Glomerular visceral epithelial cell (primary cell): ENCODE measurements around the gene APOBEC3A.
A peak's percentile ranks its signal among the peaks of the same experiment; 100 is the strongest.
"Not testable (repeated sequence)": the region's sequence is repeated elsewhere in the genome, so short reads cannot be mapped to it uniquely, and the experiment has no call there.

Source experiments
- DNase-seq: peaks from one replicate; pipeline ENCODE4 v3.0.0-alpha.2; 2016; ENCODE audit errors: extremely low spot score

Gene APOBEC3A

DNA sequence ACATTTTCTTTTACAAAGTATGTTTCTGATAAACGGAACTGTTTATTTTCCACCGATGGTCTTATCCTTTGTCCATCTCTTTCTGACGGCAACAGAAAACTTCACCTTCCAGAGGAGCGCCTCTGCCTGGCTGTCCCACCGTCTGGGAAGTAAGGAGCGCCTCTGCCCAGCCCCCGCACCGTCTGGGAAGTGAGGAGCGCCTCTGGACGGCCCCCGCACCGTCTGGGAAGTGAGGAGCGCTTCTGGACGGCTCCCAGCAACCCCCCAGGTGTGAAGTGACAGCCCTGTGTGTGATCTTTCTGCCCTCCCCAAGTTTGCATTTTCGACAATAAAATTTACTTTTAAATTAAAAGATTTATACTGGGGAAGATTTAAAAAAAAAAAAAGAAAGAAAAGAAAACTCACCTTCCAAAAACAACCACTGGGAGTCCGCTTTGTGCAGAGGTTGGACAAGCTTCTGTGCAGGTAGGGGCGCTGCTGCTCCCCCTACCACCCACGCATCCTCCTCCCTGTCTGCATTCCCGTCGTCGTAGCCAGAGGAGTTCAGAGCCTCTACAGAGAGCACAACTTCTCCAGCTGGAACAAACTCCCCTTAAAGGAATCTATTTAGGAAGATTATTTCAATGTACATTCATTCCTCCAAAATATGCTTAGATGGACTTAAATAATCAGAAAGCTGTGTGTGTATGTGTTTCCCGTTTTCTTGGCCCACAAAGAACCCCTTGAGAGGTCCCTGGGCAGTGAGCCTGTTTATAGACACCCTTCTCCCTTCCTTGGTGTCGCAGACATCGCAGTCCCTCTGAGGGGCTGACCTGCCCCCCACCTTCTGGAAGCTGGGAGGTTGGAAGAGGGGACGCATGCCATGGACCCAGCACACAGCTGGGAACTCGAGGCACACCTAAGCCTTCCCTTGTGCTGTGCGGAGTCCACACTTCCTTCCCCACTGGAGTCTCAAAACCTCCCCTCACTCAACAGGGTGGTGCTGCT lies 23.9 kb downstream of the APOBEC3A start:
- peak; percentile 43 for DNase-seq

DNA sequence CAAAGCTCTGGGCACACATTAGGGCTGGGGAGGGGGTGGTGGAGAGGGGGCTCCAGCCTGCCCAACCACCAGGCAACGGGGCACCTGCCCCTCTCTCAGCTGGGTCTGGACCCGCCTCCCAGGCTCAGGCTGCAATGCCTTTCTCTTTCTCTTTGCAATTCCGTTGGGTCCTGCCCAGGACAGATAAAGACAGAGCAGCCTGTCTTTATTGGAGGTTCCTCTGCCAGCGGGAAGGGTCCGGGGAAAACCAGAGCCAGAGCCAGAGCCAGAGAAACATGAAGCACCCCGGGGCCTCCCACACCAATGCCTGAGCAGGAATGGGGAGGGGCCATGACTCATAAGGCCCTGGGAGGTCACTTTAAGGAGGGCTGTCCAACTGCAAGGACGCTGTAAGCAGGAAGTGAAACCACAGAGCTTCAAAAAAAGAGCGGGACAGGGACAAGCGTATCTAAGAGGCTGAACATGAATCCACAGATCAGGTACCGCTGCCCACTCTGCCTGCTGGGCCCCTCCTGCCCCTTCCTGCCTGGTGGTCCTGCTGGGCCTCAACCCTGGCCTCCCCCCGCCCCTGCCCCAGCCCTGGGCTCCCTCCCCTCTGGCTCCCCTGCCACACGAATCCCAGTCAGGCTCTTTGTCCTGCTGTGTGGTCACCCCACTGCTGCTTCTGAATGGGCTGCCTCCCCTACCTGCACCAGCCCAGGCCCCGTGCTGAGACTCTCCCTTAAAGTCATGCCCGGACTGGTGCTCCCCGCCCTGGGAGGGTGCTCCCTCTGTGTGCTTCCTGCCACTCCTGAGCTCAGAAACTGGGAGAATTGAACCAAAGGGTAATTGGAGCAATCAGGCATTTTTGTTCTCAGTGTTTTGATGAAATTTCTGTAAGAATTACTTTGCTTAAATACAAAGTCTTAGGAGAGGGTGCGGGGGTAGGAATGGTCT lies 24.9 kb downstream of the APOBEC3A start, which contains the start of gene APOBEC3B:
TSS of gene APOBEC3B (plus strand) at position 356 of the 936 bp plus-strand sequence. CDS start at position 463, 107 bp downstream.
- peak; percentile 96 for DNase-seq

DNA sequence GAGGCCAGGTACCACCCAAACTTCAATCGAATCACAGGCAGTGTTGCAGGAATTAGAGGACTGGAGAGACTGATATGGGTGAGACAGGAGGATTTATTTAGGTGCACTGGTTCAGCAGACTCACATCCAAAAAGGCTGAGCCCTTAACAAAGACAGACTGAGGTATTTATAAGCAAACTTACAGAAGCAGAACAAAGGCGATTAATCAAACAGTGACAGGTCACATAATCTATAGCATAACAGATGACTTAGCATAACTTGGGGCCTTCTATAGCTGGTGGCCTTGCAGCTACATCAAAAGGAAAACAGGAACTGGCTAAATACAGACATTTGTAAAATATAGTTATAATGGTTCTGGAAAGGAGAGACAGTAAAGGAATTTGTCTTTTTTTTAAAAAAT lies 26.8 kb downstream of the APOBEC3A start:
- no peak for DNase-seq

DNA sequence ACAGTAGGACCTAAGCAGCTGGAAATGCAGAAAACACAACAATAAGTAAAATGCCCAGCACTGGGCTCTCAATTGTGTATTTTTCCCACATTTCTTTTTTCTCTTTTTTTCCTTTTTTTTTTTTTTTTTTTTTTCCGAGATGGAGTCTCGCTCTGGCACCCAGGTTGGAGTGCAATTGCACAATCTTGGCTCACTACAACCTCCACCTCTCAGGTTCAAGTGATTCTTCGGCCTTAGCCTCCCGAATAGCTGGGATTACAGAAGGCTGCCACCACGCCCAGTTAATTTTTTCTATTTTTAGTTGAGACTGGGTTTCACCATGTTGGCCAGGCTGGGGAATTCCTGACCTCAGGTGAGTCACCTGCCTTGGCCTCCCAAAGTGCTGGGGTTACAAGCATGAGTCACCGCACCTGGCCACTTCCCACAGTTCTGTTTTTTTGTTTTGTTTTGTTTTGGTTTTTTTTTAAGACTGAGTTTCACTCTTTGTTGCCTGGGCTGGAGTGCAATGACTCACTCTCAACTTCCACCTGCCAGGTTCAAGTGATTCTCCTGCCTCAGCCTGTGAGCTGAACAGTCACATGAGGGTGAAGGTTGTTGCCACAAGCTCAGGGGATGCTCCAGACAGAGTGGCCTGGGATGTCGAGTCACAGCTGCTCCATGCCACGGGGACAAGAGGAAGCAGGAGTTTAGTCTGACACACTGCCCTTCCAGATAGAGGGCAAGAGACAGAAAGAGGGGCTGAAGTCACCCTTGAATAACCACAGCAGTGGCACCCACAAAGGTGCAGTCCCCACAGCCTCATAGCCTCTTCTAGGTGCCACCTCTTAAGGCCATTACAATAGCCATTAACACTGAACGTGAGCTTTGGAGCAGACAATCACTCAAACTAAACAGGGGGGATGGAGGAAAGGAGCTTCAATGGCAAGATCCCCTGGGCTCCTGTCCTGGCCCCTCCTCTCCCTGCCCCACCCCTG lies 27.7 kb downstream of the APOBEC3A start:
- DNase-seq, result peak; percentile 89

DNA sequence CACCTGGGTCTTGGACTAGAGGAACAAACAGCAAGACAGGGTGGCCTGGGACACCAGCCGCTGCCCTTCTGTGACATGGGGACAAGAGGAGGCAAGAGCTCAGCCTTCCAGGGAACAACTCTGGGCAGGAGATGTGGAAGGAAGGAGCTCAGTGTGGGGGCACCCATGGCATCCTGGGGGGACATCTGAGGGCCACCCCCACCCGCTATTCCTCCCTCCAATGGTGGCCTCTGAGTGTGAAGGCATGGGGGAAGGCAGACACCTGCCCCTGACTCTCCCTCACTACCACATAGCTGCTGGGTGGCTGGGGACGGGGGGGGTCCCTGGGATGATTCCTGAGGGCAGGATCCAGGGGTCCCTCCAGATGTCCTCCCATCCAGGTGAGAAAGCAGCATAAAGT lies 29.2 kb downstream of the APOBEC3A start:
- no peak for DNase-seq

DNA sequence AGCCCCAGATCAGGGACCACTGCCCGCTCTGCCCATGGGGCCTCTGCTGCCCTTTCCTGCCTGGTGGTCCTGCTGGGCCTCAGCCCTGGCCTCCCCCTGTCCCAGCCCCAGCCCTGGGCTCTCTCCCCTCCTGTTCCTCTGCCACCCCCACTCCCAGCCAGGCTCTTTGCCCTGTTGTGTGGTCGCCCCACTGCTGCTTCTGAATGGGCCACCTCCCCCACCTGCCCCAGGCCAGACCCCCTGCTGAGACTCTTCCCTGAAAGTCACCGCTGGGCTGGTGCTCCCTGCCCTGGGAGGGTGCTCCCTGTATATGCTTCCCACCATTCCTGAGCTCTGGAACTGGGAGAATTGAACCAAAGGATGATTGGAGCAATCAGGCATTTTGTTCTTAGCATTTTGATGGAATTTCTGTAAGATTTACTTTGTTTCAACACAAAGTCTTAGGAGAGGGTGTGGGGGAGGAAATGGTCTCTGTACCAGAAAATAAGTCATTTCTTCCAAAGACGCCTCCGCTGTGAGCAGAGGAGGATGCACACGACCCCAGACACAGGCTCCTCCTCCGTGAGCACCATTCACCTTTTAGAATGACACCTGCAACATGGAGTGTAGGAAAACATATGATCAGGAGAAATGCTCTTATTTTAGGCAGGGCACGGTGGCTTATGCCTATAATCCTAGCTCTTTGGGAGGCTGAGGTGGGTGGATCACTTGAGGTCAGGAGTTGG lies 29.9 kb downstream of the APOBEC3A start:
- no peak for DNase-seq

DNA sequence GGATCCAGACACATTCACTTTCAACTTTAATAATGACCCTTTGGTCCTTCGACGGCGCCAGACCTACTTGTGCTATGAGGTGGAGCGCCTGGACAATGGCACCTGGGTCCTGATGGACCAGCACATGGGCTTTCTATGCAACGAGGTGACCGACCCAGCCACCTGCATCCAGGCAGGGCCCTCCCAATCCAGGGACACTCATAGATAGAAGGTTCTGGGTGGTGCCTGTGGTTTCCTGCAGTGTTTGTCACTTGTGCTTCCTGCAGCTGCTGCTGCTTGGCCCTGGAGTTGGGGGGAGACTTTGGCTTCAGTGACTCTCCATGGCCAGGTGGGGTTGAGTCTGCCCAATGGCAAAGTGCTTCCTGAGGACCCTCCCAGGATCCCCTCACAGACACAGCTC lies 32.1 kb downstream of the APOBEC3A start:
- DNase-seq, result no peak

DNA sequence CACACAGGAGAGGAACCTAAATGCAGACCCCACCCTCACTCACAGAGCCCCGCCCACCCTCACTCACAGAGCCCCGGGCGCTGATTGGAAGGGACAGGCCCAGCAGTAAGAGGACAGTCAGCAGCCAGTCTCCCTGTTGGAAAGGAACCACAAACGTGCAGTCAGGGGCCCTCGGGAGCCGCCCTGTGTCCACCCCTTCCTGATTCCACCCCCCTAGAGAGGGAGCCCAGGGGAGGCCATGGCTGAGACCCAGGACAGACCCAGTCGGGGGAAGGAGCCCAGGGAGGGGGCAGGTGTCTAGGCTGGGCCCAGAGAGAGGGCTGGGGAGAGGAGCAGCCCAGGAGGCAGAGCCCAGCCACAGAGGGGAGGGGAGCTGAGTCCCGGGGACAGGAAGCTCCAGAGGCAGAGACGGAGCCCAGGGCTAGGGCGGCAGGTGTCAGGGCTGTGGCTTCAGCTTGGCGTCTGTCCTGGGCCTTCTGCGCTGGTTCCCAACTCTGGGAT lies 35.5 kb downstream of the APOBEC3A start:
- not testable (repeated sequence) for DNase-seq

DNA sequence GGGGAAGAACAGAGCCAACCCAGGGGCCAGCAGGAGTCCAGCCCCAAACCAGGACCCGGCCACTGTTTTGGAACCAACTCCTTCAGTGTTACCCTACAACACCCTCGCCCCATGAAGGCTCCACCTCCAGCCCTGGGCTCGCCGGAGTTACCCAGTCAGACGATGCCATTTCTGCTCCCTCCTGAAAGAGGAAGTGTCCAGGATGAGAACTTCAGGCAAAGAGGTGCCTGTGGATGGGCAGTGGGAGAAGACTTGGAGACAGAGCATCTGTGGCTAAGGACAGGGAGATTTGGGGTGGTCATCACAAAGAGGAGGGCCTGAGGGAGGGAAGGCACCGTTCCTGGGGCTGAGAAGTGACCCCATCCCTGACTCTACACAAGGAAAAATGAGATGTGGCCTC lies 38.7 kb downstream of the APOBEC3A start:
- no peak for DNase-seq

DNA sequence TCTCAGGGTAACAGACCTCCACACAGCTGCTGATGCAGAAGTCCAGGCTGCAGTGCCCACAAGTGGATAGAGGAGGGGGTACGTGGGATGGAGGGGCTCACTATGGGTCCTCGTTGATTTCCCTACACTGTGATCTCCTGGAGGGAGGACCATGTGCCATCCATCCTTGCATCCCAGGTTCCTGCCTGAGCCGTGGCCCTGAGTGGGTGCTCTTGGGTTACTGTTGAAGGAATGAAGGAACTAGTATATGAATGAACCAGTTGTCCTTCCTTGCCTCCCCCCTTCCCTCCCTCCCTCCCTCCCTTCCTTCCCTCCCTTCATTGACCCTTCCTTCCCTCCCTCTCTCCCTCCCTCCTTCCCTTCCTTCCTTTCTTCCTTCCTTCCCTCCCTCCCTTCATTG lies 40.1 kb downstream of the APOBEC3A start:
- DNase-seq, result no peak

DNA sequence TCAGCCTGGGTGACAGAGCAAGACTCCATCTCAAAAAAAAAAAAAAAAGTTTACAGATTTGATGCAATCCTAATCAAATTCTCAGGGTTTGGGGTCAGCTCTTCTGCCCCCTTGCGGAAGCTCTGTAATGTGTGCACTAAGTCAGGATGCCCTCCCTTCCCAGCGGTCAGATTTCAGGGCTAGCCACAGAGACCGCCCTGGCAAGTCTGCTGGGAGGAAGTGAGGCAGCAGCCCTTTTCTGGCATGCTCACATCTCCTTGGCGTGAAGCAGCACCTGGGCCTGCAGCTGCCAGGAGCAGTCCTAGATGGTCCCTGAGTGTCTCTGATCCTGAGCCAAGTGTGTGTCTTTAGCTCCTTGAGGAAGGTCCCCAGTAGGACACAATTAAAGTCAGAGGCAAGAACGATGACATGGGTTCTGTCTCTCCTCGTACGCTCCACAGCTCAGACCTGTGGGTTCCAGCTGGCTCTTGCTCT lies 45.8 kb downstream of the APOBEC3A start:
- peak; percentile 86 for DNase-seq

DNA sequence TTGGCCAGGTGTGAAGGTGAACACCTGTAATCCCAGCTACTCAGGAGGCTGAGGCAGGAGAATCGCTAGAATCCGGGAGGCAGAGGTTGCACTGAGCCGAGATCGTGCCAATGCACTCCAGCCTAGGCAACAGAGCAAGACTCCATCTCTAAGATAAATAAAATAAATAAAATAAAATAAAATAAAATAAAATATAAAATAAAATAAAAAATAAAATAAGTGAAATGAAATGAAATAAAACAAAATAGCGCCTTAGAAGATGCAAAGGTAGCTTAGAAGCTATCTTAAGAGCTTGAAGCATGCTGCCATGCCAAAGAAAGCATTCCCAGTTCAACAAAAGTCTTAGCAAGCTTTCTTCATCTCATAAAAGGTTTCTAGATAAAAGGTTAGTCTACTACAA lies 49.8 kb downstream of the APOBEC3A start:
- no peak for DNase-seq

DNA sequence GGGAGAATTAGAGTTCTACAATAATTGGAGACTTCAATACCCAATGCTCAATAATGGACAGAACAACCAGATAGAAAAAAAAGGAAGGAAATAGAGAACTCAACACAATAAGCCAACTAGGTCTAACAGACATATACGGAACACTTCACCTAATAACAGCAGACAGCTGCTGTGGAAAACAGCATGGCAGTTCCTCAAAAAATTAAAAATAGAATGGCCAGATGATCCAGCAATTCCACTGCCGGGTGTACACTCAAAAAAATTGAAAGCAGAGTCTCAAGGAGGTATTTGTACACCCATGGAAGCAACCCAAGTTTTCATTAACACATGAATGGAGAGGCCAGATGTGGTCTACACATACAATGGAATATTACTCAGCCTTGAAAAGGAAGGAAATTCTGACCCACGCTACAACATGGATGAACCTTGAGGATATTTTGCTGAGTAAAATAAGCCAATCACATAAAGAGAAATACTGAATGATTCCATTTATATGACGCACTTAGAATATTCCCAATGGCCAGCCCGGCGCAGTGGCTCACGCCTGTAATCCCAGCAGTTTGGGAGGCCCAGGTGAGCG lies 51.0 kb downstream of the APOBEC3A start:
- not testable (repeated sequence) for DNase-seq

DNA sequence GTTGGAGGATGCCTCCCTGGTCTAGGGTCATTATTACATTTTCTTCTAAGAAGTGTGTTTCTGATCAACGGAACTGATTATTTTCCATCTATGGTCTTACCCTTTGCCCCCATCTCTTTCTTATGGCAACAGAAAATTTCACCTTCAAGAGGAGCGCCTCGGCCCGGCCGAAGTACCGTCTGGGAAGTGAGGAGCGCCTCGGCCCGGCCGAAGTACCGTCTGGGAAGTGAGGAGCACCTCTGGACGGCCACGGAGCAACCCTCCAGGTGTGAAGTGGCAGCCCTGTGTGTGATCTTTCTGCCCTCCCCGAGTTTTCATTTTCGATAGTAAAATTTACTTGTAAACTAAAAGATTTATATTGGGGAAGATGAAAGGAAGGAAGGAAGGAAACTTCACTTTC lies 53.5 kb downstream of the APOBEC3A start:
- DNase-seq, result no peak
